ENCODE results near the gene SMYD4.
A peak's percentile ranks its signal among the peaks of the same experiment; 100 is the strongest.

SMYD4 gene

GRCh38 chr17:1736348-1737281 is 93.1 kb downstream of the SMYD4 start:
- DNase-seq (ENCODE audit: low read depth), result peak; percentile 88

GRCh38 chr17:1735834-1736347 is 93.8 kb downstream of the SMYD4 start:
- no peaks in the 10 kb centered on the region for H3K9me3 ChIP-seq (ENCODE audit: control insufficient read depth, low read length)
- peaks cover 25% of the 10 kb centered on the region for H3K4me1 ChIP-seq (ENCODE audit: control insufficient read depth, insufficient read depth, low read length)
- H3K27me3 ChIP-seq (replicated peaks; ENCODE audit: control insufficient read depth, insufficient read depth, low read length), result no peaks in the 10 kb centered on the region
- no peak overlapping the region for H3K4me3 ChIP-seq (ENCODE audit: low read length)
- no peak for DNase-seq (ENCODE audit: low read depth)
- peaks cover 35% of the 10 kb centered on the region for H3K36me3 ChIP-seq (ENCODE audit: control insufficient read depth, insufficient read depth, low read length, severe bottlenecking)
- peak overlapping the region; percentile 47 for H3K9ac ChIP-seq (ENCODE audit: low read length)

More at GRCh38 chr17:1736348-1737281, 93.1 kb downstream of the SMYD4 start:
- Histone ChIP-seq H3K36me3 (ENCODE audit: control insufficient read depth, insufficient read depth, low read length, severe bottlenecking) (peaks cover 35% of the 10 kb centered on the region), H3K4me3 (ENCODE audit: low read length) (peak overlapping the region; percentile 23), H3K9me3 (ENCODE audit: control insufficient read depth, low read length) (no peaks in the 10 kb centered on the region), H3K9ac (ENCODE audit: low read length) (peak overlapping the region; percentile 47), H3K27me3 (replicated peaks; ENCODE audit: control insufficient read depth, insufficient read depth, low read length) (no peaks in the 10 kb centered on the region), H3K4me1 (ENCODE audit: control insufficient read depth, insufficient read depth, low read length) (peaks cover 19% of the 10 kb centered on the region)

GRCh38 chr17:1735418-1735817 is 94.3 kb downstream of the SMYD4 start:
- Histone ChIP-seq H3K9me3 (ENCODE audit: control insufficient read depth, low read length) (no peaks in the 10 kb centered on the region), H3K9ac (ENCODE audit: low read length) (peak overlapping the region; percentile 26), H3K4me1 (ENCODE audit: control insufficient read depth, insufficient read depth, low read length) (peaks cover 30% of the 10 kb centered on the region), H3K4me3 (ENCODE audit: low read length) (no peak overlapping the region), H3K36me3 (ENCODE audit: control insufficient read depth, insufficient read depth, low read length, severe bottlenecking) (peaks cover 35% of the 10 kb centered on the region), H3K27me3 (replicated peaks; ENCODE audit: control insufficient read depth, insufficient read depth, low read length) (no peaks in the 10 kb centered on the region)
- no peak for DNase-seq (ENCODE audit: low read depth)

GRCh38 chr17:1733759-1734158 is 95.9 kb downstream of the SMYD4 start:
- no peak overlapping the region for H3K9ac ChIP-seq (ENCODE audit: low read length)
- H3K27me3 ChIP-seq (replicated peaks; ENCODE audit: control insufficient read depth, insufficient read depth, low read length), result no peaks in the 10 kb centered on the region
- no peak for DNase-seq (ENCODE audit: low read depth)
- H3K36me3 ChIP-seq (ENCODE audit: control insufficient read depth, insufficient read depth, low read length, severe bottlenecking), result peaks cover 38% of the 10 kb centered on the region
- no peaks in the 10 kb centered on the region for H3K9me3 ChIP-seq (ENCODE audit: control insufficient read depth, low read length)
- peaks cover 39% of the 10 kb centered on the region for H3K4me1 ChIP-seq (ENCODE audit: control insufficient read depth, insufficient read depth, low read length)
- H3K4me3 ChIP-seq (ENCODE audit: low read length), result no peak overlapping the region

- Histone ChIP-seq H3K9ac (ENCODE audit: low read length) (no peak overlapping the region), H3K27me3 (replicated peaks; ENCODE audit: control insufficient read depth, insufficient read depth, low read length) (no peaks in the 10 kb centered on the region), H3K9me3 (ENCODE audit: control insufficient read depth, low read length) (no peaks in the 10 kb centered on the region), H3K36me3 (ENCODE audit: control insufficient read depth, insufficient read depth, low read length, severe bottlenecking) (peaks cover 41% of the 10 kb centered on the region), H3K4me1 (ENCODE audit: control insufficient read depth, insufficient read depth, low read length) (peaks cover 44% of the 10 kb centered on the region), H3K4me3 (ENCODE audit: low read length) (no peak overlapping the region)
- DNase-seq (ENCODE audit: low read depth), result no peak
These were observed 96.8 kb downstream of the SMYD4 start for GRCh38 chr17:1732833-1733321.

- Histone ChIP-seq H3K9ac (ENCODE audit: low read length) (no peak overlapping the region), H3K27me3 (replicated peaks; ENCODE audit: control insufficient read depth, insufficient read depth, low read length) (no peaks in the 10 kb centered on the region), H3K4me1 (ENCODE audit: control insufficient read depth, insufficient read depth, low read length) (peaks cover 46% of the 10 kb centered on the region), H3K4me3 (ENCODE audit: low read length) (no peak overlapping the region), H3K9me3 (ENCODE audit: control insufficient read depth, low read length) (no peaks in the 10 kb centered on the region), H3K36me3 (ENCODE audit: control insufficient read depth, insufficient read depth, low read length, severe bottlenecking) (peaks cover 40% of the 10 kb centered on the region)
- no peak for DNase-seq (ENCODE audit: low read depth)
These were observed 97.4 kb downstream of the SMYD4 start for GRCh38 chr17:1732241-1732832.

GRCh38 chr17:1731194-1731506 is 98.6 kb downstream of the SMYD4 start:
- H3K4me1 ChIP-seq (ENCODE audit: control insufficient read depth, insufficient read depth, low read length), result peaks cover 45% of the 10 kb centered on the region
- no peaks in the 10 kb centered on the region for H3K9me3 ChIP-seq (ENCODE audit: control insufficient read depth, low read length)
- H3K27me3 ChIP-seq (replicated peaks; ENCODE audit: control insufficient read depth, insufficient read depth, low read length), result no peaks in the 10 kb centered on the region
- H3K4me3 ChIP-seq (ENCODE audit: low read length), result peak overlapping the region; percentile 69
- no peak for DNase-seq (ENCODE audit: low read depth)
- peaks cover 37% of the 10 kb centered on the region for H3K36me3 ChIP-seq (ENCODE audit: control insufficient read depth, insufficient read depth, low read length, severe bottlenecking)
- H3K9ac ChIP-seq (ENCODE audit: low read length), result peak overlapping the region; percentile 91

- H3K4me1 ChIP-seq (ENCODE audit: control insufficient read depth, insufficient read depth, low read length), result peaks cover 44% of the 10 kb centered on the region
- peak overlapping the region; percentile 69 for H3K4me3 ChIP-seq (ENCODE audit: low read length)
- peaks cover 37% of the 10 kb centered on the region for H3K36me3 ChIP-seq (ENCODE audit: control insufficient read depth, insufficient read depth, low read length, severe bottlenecking)
- peak overlapping the region; percentile 91 for H3K9ac ChIP-seq (ENCODE audit: low read length)
- no peak for DNase-seq (ENCODE audit: low read depth)
- H3K27me3 ChIP-seq (replicated peaks; ENCODE audit: control insufficient read depth, insufficient read depth, low read length), result no peaks in the 10 kb centered on the region
- no peaks in the 10 kb centered on the region for H3K9me3 ChIP-seq (ENCODE audit: control insufficient read depth, low read length)
These were observed 99.1 kb downstream of the SMYD4 start for GRCh38 chr17:1730326-1731193.

- H3K9ac ChIP-seq (ENCODE audit: low read length), result peak overlapping the region; percentile 91
- H3K9me3 ChIP-seq (ENCODE audit: control insufficient read depth, low read length), result no peaks in the 10 kb centered on the region
- no peaks in the 10 kb centered on the region for H3K27me3 ChIP-seq (replicated peaks; ENCODE audit: control insufficient read depth, insufficient read depth, low read length)
- DNase-seq (ENCODE audit: low read depth), result no peak
- no peak overlapping the region for H3K4me3 ChIP-seq (ENCODE audit: low read length)
- peaks cover 49% of the 10 kb centered on the region for H3K4me1 ChIP-seq (ENCODE audit: control insufficient read depth, insufficient read depth, low read length)
- H3K36me3 ChIP-seq (ENCODE audit: control insufficient read depth, insufficient read depth, low read length, severe bottlenecking), result peaks cover 33% of the 10 kb centered on the region
These were observed 99.8 kb downstream of the SMYD4 start for GRCh38 chr17:1729966-1730325.

Data from adipocyte (in vitro differentiated cells).